Prostate gland (tissue), 2 donors: ENCODE results near the gene CCL23. TPM values are rescaled to one million over a fixed set of nuclear protein-coding genes. Genes with fewer than 3 reads are reported as not detected.

ENCODE experiments used
- DNase-seq: peaks from one replicate; pipeline ENCODE4 v3.0.0-alpha.2; 2019; ENCODE audit warnings: low spot score
- H3K27ac ChIP-seq, 2 donors: fragments of 200-600 bp; sonication (generic); 2 replicates each; pipeline ENCODE4 v1.5.1; 2017 to 2019
- H3K27me3 ChIP-seq: fragments of 200-600 bp; sonication (generic); replicated peaks from 2 replicates; pipeline ENCODE4 v1.5.1; 2019; ENCODE audit not compliant: insufficient read depth
- H3K36me3 ChIP-seq, 2 donors: fragments of 200-600 bp; sonication (generic); 1 replicate in 1 of 2; 2 replicates in 1 of 2; pipeline versions ENCODE4 v1.5.1 to v1.8.1; 2017 to 2019
- H3K4me1 ChIP-seq: fragments of 200-600 bp; sonication (generic); replicated peaks from 2 replicates; pipeline ENCODE4 v1.5.1; 2019
- H3K4me3 ChIP-seq, 2 donors: fragments of 200-600 bp; sonication (generic); 2 replicates each; pipeline ENCODE4 v1.5.1; 2017 to 2019
- H3K9me3 ChIP-seq: fragments of 200-600 bp; sonication (generic); 2 replicates; pipeline ENCODE4 v1.5.1; 2017
- POLR2A ChIP-seq: fragments of 450-650 bp; IDR thresholded peaks from one replicate; pipeline ENCODE4 v1.6.1; 2016; ENCODE audit warnings: antibody characterized with exemption, mild to moderate bottlenecking
- POLR2AphosphoS5 ChIP-seq: sonication (generic); formaldehyde crosslinking; IDR thresholded peaks from one replicate; pipeline ENCODE4 v1.6.1; 2017; ENCODE audit warnings: antibody characterized with exemption
- WGBS: methylation state at CpG from one replicate; pipeline ENCODE4 v1.1.5; 2018; 5-methylcytosine and 5-hydroxymethylcytosine counted together
- intact Hi-C: fragments of 100-400 bp; cut with DNase I; formaldehyde crosslinking; loops from one replicate; pipeline ENCODE4 v1.14.2; 2022
- total RNA-seq, 2 donors: library from RNA; depleted of rRNA; stranded (reverse); fragments of >200 nt; gene quantifications; one replicate each; pipeline ENCODE4 v1.1.0, GENCODE V29; 2016
- TF ChIP-seq, protein P1 (sequence below), 4 experiments: fragments of 200-600 bp in 2 of 4; fragments of 450-650 bp in 2 of 4; sonication (generic) in 2 of 4; IDR thresholded peaks; 1 replicate in 3 of 4; 2 replicates in 1 of 4; pipeline ENCODE4 v1.5.1; 2016 to 2019; ENCODE audit warnings: antibody characterized with exemption in 4 of 4, mild to moderate bottlenecking in 2 of 4, moderate library complexity in 2 of 4

The CCL23 gene
- total RNA-seq, 2 donors from 2014 or later = 7.4 to 8.7 TPM

GRCh38 chr17:36048066-36048465, 30.3 kb upstream of the CCL23 start:
- no peak overlapping the region for H3K27ac ChIP-seq
- no peaks in the 10 kb centered on the region for H3K4me1 ChIP-seq
- 91% methylated on average over 2 of the region's 2 CpGs for WGBS
- no peak overlapping the region for H3K4me3 ChIP-seq
- no peaks in the 10 kb centered on the region for H3K9me3 ChIP-seq
- no peak for DNase-seq
- no peaks in the 10 kb centered on the region for H3K36me3 ChIP-seq
- TF ChIP-seq POLR2AphosphoS5 (no peak), POLR2A (no peak)
- TF ChIP-seq, protein P1, sequence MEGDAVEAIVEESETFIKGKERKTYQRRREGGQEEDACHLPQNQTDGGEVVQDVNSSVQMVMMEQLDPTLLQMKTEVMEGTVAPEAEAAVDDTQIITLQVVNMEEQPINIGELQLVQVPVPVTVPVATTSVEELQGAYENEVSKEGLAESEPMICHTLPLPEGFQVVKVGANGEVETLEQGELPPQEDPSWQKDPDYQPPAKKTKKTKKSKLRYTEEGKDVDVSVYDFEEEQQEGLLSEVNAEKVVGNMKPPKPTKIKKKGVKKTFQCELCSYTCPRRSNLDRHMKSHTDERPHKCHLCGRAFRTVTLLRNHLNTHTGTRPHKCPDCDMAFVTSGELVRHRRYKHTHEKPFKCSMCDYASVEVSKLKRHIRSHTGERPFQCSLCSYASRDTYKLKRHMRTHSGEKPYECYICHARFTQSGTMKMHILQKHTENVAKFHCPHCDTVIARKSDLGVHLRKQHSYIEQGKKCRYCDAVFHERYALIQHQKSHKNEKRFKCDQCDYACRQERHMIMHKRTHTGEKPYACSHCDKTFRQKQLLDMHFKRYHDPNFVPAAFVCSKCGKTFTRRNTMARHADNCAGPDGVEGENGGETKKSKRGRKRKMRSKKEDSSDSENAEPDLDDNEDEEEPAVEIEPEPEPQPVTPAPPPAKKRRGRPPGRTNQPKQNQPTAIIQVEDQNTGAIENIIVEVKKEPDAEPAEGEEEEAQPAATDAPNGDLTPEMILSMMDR (IDR thresholded peaks at IDR 0.05) = no peak
- intact Hi-C loops = no loop called here
- no peaks in the 10 kb centered on the region for H3K27me3 ChIP-seq

- Histone ChIP-seq H3K27me3 (no peaks in the 10 kb centered on the region), H3K36me3 (no peaks in the 10 kb centered on the region), H3K4me3 (no peak overlapping the region), H3K9me3 (no peaks in the 10 kb centered on the region), H3K27ac (no peak overlapping the region), H3K4me1 (no peaks in the 10 kb centered on the region)
- intact Hi-C loops = no loop called here
- TF ChIP-seq POLR2AphosphoS5 (no peak), POLR2A (no peak)
- TF ChIP-seq, protein P1 (IDR thresholded peaks at IDR 0.05) = no peak
- 70% methylated on average over 4 of the region's 4 CpGs for WGBS
- DNase-seq = no peak
Measured at GRCh38 chr17:36036235-36036634, 18.5 kb upstream of the CCL23 start.

DNA sequence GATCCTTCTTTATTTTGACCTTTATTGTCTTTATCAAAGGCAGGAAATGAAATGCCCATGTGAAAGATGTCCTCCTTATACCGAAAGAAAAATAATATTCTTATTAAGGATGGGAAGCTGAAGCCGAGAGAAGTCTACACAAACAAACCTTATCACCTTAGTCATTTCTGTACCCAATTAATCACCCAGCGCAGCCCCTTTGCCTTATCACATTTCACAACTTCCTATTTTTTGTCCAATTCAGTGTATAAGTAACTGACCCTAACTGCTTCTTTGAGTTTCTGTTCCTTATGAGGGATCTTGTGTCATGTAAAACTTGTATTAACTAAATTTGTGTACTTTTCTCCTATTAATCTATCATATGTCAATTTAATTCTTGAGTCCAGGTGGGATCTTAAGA, 16.4 kb upstream of the CCL23 start:
- Histone ChIP-seq H3K4me1 (no peaks in the 10 kb centered on the region), H3K4me3 (no peak overlapping the region), H3K27ac (no peak overlapping the region), H3K9me3 (no peaks in the 10 kb centered on the region), H3K27me3 (no peaks in the 10 kb centered on the region), H3K36me3 (no peaks in the 10 kb centered on the region)
- intact Hi-C loops = no loop called here
- 23% methylated on average over 3 of the region's 3 CpGs for WGBS
- TF ChIP-seq POLR2A = no peak
- TF ChIP-seq, protein P1 (IDR thresholded peaks at IDR 0.05) = no peak
- TF ChIP-seq POLR2AphosphoS5 = no peak
- no peak for DNase-seq

DNA sequence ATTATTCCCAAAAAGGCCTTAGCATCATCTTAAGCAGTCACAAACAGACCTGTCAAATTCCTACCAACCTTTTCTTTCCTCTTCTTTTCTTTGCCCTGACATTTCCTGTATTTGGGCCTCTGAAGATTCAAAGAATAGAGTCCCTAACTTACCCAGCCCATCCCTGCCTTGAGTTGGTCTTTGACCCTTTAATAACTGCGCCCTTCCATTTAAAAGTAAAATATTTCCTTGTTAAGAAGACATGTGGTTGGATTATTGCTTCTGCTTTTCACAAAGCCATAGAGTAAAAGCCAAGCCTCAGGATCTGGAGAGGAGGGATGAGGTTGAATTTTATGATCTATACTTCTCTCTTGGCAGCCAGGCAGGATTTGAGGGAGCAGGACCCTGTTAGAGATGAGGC, 13.2 kb upstream of the CCL23 start:
- Histone ChIP-seq H3K36me3 (no peaks in the 10 kb centered on the region), H3K9me3 (no peaks in the 10 kb centered on the region), H3K4me1 (no peaks in the 10 kb centered on the region), H3K27ac (no peak overlapping the region), H3K27me3 (no peaks in the 10 kb centered on the region), H3K4me3 (no peak overlapping the region)
- TF ChIP-seq POLR2A = no peak
- no peak for TF ChIP-seq POLR2AphosphoS5
- TF ChIP-seq, protein P1 (IDR thresholded peaks at IDR 0.05) = no peak
- WGBS = 86% methylated on average over 1 of the region's 1 CpG
- intact Hi-C loops = no loop called here
- no peak for DNase-seq

DNA sequence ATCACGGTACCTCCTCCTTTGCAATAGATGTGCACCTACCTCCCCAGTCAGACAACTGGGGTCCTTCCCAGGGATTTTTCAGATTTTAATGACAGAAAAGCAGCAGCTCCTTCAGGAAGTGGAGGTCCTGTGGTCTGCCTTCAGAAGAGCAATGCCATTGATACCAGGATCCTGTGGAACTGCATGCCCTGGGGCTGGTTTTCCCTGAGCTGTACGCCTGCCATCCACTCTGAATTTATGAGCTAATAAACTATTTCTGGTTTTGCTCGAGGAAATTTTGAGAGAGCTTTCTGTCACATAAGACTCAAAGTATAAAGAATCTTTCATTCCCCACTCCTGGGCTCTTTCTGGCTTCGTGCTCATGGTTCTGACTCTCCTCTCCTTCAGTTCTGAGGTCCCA, 10.0 kb upstream of the CCL23 start:
- TF ChIP-seq POLR2AphosphoS5 (no peak), POLR2A (no peak)
- TF ChIP-seq, protein P1 (IDR thresholded peaks at IDR 0.05) = no peak
- H3K4me1 ChIP-seq = no peaks in the 10 kb centered on the region
- no peak overlapping the region for H3K4me3 ChIP-seq
- DNase-seq = no peak
- no peaks in the 10 kb centered on the region for H3K27me3 ChIP-seq
- H3K9me3 ChIP-seq = no peaks in the 10 kb centered on the region
- 11% methylated on average over 4 of the region's 4 CpGs for WGBS
- H3K36me3 ChIP-seq = no peaks in the 10 kb centered on the region
- intact Hi-C loops = no loop called here
- H3K27ac ChIP-seq = no peak overlapping the region
